GM12872 (cell line): ENCODE data around the gene ZBTB20.

Experiments used
- TF ChIP-seq, protein P1 (sequence below): IDR thresholded peaks from 3 replicates; pipeline ENCODE4 v1.5.1; 2011; ENCODE audit warnings: low read depth, mild to moderate bottlenecking, low read length, moderate library complexity; ENCODE audit not compliant: insufficient read depth

The ZBTB20 gene

DNA sequence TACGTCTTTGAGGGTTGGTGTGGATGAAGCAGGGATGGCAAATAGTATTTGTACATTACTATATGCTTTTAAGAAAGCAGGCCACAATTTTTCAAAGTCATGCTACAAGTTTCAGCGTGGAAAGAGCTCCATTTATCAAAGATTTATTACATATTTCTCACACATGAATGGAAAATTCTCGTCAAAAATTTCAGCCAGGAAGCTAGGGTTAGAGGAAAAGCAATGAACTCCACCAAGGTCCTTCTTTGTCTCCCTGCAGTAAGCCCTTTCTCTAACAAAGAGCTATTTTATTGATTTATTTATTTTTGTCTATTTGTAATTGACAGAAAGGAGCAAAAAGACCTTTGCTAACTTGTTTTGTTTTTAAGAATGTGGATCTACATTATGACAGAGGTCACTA lies 7.5 kb upstream of the ZBTB20 start:
- TF ChIP-seq, protein P1, sequence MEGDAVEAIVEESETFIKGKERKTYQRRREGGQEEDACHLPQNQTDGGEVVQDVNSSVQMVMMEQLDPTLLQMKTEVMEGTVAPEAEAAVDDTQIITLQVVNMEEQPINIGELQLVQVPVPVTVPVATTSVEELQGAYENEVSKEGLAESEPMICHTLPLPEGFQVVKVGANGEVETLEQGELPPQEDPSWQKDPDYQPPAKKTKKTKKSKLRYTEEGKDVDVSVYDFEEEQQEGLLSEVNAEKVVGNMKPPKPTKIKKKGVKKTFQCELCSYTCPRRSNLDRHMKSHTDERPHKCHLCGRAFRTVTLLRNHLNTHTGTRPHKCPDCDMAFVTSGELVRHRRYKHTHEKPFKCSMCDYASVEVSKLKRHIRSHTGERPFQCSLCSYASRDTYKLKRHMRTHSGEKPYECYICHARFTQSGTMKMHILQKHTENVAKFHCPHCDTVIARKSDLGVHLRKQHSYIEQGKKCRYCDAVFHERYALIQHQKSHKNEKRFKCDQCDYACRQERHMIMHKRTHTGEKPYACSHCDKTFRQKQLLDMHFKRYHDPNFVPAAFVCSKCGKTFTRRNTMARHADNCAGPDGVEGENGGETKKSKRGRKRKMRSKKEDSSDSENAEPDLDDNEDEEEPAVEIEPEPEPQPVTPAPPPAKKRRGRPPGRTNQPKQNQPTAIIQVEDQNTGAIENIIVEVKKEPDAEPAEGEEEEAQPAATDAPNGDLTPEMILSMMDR: no peak

DNA sequence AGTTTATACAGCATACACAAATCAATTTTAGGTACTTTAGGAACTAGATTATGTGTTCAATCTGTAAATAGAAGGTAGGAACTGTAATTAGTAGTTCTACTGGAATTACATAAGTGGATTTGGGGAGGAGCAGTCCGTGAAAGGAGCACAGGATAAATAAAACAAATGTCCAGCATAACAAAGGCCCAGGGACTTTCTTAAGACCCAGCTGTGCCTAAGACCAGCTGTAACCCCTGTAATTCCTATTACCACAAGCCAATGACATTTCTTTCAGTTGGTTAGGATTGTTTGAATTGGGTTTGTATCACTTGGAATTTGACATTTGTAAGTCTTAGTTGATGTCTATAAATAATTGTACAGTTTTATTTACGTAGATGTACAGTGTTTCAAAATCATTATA lies 4.8 kb upstream of the ZBTB20 start:
- TF ChIP-seq, protein P1: no peak

DNA sequence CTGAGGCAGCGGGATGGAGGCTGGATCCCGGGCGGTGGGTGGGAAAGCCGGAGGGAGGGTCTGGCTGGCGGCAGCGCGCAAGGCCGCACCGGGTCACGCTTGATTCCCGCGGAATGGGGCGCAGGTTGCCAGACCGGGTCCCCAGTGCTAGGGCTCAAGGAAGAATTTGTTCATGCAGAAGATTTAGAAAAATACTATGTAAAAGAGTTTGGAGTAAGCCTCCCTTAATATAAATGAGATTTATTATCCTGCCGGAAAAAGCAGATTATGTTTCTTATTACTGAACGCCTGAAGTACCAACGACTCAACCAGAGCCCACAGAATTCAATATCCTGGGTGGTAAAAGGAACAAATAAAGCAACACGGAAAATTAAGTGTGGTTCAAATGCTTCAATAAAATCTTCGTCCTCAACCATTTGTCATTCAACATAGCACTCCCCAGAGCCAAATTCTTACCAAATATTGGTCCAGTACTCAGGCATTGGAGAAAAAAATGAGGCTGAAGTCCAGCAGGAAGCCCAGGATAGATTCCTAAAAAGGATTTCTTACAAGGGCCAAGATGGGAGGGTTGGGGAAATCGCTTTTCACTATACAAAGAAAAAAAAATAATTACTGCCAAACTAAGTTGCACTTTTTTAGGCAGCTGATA lies 1.2 kb upstream of the ZBTB20 start:
- TF ChIP-seq, protein P1: no peak

DNA sequence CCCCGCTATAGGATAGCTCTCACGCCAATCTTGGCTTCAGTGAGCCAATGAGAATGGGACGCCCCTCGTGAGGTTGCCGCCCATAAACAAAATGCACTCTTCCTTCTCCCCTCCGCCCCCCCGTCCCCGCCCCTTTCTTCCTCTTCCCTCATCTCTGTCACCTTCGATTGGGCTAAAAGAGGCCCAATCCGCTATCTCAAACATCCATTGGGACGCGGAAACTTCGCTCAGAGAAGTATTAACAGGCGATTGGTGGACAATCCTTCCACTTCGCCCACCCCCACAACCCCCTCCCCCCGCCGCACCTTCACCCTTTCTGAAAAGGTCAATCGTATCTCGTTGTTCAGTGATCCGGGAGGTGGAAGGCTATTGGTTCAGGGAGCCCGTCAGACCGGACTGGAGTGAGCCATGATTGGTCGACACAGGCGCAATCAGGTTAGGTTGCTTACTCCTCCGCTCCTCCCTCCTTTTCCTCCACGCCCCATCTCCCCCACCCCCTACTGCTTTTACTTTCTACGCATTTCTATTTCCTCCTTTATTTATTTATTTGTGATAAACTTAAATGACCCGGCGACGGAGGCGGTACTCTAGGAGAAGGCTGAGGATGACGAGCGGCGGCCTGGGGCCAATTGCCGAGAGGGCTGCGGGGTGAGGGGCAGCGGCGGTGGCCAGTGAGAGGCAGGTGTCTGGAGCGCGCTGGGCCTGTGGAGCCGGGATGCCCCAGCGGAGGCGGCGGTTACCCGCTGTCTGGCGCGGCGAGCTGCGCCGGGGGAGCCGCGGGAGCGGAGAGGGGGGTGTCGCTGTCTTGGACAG lies 447 bp upstream of the ZBTB20 start:
- TF ChIP-seq, protein P1: no peak

DNA sequence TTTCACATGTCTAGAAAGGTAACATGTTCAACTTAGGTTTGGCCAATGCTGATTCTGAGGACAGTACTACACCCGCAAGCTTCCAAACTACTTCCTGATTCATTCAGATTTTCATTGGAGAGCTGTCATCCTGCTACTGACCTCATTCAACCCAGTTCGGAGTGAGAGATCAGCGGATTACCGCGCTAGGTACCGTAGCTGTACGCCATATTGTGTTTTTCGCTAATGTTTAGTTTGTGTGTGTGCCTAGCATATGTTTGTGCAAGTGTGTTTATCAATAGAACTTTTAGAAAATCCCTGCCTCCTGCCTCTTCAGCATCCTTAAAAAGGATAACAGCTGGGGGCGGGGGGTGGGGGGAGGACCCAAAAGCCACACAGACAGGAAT lies 1.1 kb downstream of the ZBTB20 start:
- TF ChIP-seq, protein P1: no peak

DNA sequence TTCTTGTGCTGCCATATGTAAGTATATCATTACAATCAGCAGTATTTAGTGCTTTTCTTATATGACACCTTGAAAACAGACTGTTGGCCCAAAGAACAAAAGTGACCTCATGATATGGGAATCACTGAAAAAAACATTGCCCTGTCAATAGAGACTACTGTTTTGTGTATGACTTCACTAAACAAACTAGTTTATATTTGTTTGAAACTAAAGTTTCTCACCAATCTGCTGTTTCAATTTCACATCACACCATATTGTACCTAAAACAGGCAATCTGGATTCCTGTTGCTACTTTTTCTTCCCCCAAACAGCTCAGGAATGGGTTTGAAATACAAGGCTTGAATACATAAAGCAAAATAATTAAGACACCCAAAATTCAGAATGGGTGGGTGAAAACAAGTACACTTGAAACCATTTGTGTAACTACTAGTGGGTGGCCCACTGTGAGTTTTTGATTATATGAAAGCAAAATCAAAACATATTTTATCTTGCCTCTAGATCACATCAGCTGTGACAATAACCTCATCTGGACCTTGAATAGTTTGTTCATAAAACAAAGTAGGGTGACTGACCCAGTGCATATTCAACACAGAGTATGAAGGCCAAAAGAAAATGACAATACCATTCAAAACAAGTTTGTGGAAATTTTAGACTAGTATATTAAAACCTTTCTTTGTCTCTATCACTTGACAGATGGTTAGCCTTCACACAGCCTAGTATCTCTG lies 5.9 kb downstream of the ZBTB20 start:
- TF ChIP-seq, protein P1: no peak

DNA sequence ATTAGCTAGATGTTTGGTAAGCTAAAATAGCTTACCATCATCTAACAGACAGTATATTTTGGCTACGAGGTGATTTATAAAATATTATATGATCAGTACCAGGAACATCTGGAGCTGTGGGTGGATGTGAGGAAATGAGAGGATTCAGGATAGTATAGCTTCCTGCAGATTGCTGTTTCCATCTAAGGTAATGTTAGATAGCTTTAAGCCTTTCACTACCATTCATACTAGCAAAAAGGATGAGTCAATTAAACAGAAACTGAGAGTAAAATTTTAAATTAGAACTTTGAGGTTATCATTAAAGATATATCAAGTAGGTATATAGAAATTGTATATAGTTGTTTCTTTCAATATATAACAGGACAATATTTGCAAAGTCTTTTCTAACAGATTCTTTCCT lies 8.0 kb downstream of the ZBTB20 start:
- TF ChIP-seq, protein P1: no peak
